Transverse colon (tissue), 4 donors: ENCODE measurements around the gene SLC37A1.

Source experiments
- POLR2A ChIP-seq: fragments of 450-650 bp; IDR thresholded peaks from one replicate; pipeline ENCODE4 v1.6.1; 2016; ENCODE audit warnings: antibody characterized with exemption, mild to moderate bottlenecking, moderate library complexity
- POLR2AphosphoS5 ChIP-seq, 3 donors: sonication (generic); formaldehyde crosslinking; IDR thresholded peaks; one replicate each; pipeline ENCODE4 v1.6.1; 2016; ENCODE audit warnings: antibody characterized with exemption in 3 of 3
- TF ChIP-seq, protein P1 (sequence below), 5 experiments: fragments of 200-600 bp in 3 of 5; fragments of 450-650 bp in 2 of 5; sonication (generic) in 3 of 5; IDR thresholded peaks; 1 replicate in 2 of 5; 2 replicates in 3 of 5; pipeline ENCODE4 v1.5.1; 2016 to 2017; ENCODE audit warnings: antibody characterized with exemption in 5 of 5, inconsistent platforms in 3 of 5, mild to moderate bottlenecking in 2 of 5, moderate library complexity in 1 of 5

DNA sequence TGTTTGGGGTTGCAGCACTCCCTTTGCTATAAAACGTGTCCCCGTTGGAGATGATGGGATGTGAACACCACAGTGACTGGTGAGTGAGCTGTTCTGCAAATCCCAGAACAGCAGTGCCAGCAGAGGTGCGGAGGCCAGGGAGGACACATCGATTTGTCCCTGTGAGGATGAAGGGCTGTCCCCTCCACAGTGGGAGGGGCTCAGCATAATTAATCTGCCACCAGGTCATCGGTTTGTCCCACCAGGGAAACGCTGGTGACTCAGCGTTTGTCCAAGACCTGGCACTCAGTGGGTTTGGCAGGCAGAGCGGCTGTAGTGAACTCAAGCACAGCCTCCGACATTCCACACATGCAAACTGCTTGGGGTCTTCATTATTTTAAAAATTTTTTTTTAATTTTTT is 117.0 kb downstream of the SLC37A1 start:
- TF ChIP-seq POLR2A: no peak
- TF ChIP-seq, protein P1, sequence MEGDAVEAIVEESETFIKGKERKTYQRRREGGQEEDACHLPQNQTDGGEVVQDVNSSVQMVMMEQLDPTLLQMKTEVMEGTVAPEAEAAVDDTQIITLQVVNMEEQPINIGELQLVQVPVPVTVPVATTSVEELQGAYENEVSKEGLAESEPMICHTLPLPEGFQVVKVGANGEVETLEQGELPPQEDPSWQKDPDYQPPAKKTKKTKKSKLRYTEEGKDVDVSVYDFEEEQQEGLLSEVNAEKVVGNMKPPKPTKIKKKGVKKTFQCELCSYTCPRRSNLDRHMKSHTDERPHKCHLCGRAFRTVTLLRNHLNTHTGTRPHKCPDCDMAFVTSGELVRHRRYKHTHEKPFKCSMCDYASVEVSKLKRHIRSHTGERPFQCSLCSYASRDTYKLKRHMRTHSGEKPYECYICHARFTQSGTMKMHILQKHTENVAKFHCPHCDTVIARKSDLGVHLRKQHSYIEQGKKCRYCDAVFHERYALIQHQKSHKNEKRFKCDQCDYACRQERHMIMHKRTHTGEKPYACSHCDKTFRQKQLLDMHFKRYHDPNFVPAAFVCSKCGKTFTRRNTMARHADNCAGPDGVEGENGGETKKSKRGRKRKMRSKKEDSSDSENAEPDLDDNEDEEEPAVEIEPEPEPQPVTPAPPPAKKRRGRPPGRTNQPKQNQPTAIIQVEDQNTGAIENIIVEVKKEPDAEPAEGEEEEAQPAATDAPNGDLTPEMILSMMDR (IDR thresholded peaks at IDR 0.05): no peak
- no peak for TF ChIP-seq POLR2AphosphoS5 (IDR thresholded peaks at IDR 0.05)
